SIG-M5 (cell line): ENCODE data around the gene NFYB.

Experiments used
- DNase-seq: peaks from one replicate; lab custom pipeline; 2025; lab: John Stamatoyannopoulos, UW

Gene NFYB

GRCh38 chr12:104155711-104156555 is 17.9 kb upstream of the NFYB start:
- no peak for DNase-seq

DNA sequence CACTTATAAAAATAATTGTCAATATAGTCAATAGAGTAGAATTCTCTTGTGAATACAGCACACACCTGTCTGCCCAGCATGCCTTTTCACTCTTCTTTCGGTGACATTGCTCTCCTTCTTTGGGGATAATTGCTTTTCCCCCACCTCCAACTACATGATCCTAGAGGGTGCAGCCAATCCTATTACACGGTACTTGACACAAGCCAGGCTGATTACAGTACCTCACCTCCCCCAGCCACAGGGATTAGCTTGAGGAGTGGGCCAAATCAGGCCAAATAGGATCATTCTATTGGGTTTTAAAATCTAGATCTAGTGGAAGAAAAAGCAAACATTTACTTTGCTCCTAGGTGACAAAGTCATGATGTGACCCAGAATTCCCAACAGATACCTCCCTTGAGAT is 16.8 kb upstream of the NFYB start:
- DNase-seq, result no peak

DNA sequence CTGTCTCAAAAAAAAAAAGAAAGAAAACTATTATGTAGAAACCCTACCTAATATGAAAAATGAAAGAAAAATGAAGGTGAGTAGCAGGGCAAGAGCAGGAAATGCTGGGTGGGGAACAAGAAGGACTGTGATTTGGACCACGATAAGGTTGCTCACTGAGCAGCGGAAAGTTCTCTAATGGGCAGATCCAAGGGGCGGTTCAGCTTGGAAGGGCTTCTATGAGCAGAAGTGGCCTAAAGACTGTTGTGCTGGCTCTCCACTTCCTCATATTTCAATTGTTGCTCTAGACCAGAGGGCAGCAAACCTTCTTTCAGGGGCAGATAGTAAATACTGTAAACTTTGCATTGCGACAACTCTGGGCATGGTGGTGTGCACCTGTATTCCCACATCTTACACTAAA is 16.3 kb upstream of the NFYB start:
- no peak for DNase-seq

DNA sequence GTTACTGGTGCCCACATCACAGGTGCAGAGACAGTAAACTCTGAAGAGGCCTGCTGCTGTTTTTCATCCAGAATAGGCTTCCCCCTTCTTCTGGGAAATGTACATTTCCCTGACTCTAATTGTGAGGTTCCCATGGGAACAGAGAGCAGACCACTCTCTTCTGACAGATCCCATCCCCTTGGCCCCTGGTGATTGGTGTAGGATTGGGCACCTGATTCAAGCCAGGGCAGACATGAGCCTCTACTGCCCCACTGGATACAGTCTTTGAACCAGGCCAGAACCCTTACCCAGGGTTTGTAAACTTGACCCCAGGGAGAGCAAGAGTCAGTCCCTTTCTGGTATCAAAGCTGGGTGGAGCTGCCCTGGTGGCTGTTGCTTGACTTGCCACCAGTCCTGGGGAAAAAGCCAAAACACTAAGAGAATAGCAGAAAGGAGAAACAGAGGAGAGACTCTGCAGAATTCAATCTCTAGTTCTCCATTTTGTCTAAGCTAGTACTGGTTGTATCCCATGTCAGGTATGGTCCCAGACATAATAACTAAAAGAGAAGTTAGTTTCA is 14.8 kb upstream of the NFYB start:
- no peak for DNase-seq

DNA sequence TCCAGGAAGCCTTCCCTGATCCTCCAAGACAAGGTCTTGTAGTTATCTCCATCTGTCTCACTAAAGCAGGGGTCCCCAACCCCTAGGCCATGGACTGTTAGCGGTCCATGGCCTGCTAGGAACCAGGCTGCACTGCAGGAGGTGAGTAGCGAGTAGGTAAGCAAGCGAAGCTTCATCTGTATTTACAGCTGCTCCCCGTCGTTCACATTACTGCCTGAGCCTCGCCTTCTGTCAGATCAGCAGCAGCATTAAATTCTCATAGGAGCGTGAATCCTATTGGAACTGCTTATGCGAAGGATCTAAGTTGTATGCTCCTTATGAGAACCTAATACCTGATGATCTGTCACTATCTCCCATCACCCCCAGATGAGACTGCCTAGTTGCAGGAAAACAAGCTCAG is 12.4 kb upstream of the NFYB start:
- no peak for DNase-seq

- DNase-seq, result no peak
Observed at GRCh38 chr12:104147346-104147745, 9.3 kb upstream of the NFYB start.

- no peak for DNase-seq
Observed at GRCh38 chr12:104143918-104144317, 5.9 kb upstream of the NFYB start.

GRCh38 chr12:104143002-104143401 is 5.0 kb upstream of the NFYB start:
- no peak for DNase-seq

DNA sequence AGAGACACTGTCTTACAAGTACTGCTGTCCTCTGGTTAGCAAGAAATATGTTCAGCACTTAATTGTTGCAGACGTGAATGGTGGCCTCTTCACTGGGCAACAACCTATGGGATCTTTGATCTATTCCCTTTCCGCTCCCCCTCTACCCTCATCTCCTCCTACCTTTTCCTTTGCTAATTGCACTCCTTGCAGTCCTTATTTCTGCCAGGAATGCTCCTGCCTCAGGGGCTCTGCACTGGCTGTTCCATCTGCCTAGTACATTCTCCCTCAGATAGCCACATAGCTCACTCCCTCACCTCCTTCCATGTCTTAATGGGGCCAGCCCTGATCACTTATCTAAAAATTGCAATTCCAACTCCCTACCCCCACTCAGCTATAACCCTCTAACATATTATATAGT is 4.5 kb upstream of the NFYB start:
- no peak for DNase-seq

DNA sequence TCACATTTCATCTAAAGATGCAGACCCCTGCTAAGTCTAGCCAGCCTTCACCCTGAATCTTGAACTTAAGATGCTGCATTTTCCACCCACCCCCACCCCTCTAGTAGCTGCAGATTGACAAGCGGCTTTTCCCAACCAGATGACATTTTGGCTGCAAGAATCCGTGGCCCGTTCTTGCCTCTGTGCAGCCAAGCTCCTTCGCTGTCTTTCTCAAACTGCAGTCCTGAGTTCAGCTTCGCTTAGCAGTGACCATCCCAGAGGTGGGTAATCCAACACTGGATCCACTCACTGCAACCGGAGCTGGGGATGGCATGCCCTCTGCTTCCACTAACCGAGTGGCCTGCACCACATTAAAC is 765 bp upstream of the NFYB start:
- no peak for DNase-seq

- no peak for DNase-seq
Observed at GRCh38 chr12:104137001-104137901, 759 bp downstream of the NFYB start.

GRCh38 chr12:104136577-104136976 is 1.4 kb downstream of the NFYB start:
- DNase-seq, result no peak

DNA sequence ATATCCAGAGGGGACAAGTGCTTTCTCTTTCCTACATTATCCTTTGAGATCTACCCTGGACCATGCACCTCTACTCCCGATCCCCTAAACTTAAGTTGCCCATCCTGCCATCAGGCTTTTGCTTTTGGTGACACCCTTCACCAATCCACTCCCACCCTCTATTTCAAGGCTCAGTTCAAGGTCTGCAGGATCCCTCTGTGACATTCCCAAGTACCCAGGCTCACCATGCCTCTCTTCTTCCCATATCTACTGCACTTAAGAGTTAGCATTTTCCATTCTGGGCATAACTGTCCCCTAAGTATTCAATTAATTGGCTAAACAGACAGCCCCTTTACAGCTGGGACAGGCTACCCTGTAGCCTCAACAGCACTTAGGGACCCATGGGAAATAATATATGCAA is 3.1 kb downstream of the NFYB start:
- no peak for DNase-seq

DNA sequence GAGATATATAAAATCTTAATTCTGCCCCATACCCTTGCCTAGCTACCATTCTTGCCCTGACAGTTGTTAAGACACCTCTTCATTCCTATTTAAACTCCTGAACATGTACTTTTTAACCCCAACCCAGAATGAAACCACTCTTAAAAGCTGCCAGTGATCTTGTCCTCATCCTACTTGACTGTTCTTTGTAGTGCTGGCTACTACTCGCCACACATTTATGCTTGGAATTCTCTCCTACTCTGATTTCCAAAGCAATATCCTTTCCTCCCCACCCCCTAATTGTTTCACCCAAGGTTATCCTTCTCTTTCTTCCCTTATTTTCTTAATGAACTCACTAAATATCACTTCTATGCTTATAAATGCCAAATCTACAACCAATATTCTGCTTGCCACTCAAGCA is 4.1 kb downstream of the NFYB start:
- no peak for DNase-seq

DNA sequence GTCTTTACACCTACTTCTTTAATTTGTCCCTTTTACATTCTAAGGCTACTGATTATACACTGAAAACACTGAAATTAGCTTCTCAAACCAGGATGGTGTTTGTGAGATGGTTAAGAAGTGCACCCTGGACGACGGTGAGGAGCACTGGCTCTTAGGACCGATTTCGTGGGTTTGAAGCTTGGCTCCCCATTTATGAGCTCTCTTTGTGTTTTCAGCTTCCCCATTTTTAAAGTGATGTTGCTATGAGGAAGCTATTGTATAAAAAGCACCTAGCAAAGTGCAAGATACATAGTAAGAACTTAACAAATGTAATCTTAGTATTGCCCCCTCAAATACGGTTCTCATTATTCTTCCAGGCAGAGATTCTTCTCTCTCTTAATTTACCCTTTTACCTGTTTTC is 4.7 kb downstream of the NFYB start:
- DNase-seq, result no peak

DNA sequence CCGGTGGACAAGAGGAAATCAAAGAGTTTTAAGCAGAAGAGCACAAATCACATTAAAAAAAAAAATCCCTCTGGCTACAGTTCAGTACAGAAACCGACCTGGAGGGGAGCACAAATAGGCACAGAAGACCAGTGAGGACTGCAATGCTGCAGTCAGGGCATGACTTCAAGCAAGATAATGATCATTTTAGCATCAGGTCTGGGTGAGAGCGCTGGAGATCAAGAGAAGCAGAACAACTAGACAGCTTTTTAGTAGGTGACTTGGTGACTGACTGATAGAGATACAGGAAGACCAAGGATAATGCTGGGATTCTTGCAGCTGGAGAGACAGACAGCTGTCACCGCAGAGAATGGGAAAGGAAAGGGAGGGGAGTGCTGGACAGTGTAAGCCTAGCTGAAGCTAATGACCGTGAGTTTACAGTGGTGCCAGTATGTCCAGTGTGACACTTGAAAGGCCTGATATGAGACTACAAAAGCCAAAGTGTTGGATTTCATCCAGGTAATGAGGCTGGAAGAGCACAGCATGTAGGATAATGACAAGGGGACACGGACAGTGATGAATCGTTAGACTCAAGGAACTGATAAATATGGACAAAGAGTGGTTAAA is 5.6 kb downstream of the NFYB start:
- DNase-seq, result no peak

- no peak for DNase-seq
Observed at GRCh38 chr12:104131609-104132008, 6.4 kb downstream of the NFYB start.

DNA sequence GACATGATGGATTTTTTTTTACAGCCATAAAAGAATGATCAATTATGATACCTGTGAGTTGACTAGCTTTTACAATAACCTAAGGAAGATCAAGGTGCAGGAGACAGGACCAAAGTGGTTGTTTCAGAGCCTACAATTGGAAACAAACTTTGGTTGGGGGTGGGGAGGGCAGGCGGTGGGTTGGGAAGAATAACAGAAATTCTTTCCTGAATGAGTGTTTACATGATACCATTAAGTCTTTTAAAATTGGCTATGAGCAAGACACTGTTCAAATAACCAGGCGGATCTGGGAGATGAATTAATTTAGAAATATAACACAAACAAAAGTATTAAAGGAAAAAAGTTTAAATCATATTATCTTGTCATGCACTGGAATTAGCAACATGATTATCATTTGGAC is 7.2 kb downstream of the NFYB start:
- no peak for DNase-seq

- DNase-seq, result no peak
Observed at GRCh38 chr12:104126548-104126947, 11.5 kb downstream of the NFYB start.

DNA sequence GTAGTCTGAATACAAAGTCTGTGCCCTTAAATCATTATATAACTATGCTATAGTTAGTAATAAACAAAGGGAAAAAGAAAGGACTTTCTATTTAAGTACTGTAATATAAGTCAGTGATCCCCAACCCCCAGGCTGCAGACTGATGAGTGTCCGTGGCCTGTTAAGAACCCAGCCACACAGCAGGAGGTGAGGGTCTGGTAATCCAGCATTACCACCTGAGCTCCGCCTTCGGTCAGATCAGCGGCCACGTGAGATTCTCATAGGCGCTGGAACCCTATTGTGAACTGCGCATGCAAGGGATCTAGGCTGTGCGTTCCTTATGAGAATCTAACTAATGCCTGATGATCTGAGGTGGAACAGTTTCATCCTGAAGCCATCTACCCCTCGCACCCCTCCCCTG is 15.7 kb downstream of the NFYB start:
- DNase-seq, result no peak

- no peak for DNase-seq
Observed at GRCh38 chr12:104121001-104121400, 17.0 kb downstream of the NFYB start.

GRCh38 chr12:104115587-104115975 is 22.4 kb downstream of the NFYB start:
- DNase-seq, result no peak
